Measurements from ENCODE around the gene LRRK1.
"Not testable (repeated sequence)": the region's sequence is repeated elsewhere in the genome, so short reads cannot be mapped to it uniquely, and the experiment has no call there.

Gene LRRK1

GRCh38 chr15:101071651-101072050, 152.5 kb downstream of the LRRK1 start:
- TF ChIP-seq CTCF (conservative IDR thresholded peaks at IDR 0.05; ENCODE audit: low read length) = no peak
- no peak for DNase-seq (ENCODE audit: low read depth)
- no peak overlapping the region for H3K4me3 ChIP-seq (ENCODE audit: low read length)

GRCh38 chr15:101072235-101072634, 153.1 kb downstream of the LRRK1 start:
- H3K4me3 ChIP-seq (ENCODE audit: low read length); DNase-seq (ENCODE audit: low read depth): not testable (repeated sequence)

GRCh38 chr15:101077806-101078668, 158.9 kb downstream of the LRRK1 start:
- DNase-seq (ENCODE audit: low read depth); H3K4me3 ChIP-seq (ENCODE audit: low read length): not testable (repeated sequence)

- H3K4me3 ChIP-seq (ENCODE audit: low read length) = no peak overlapping the region
- no peak for TF ChIP-seq CTCF (conservative IDR thresholded peaks at IDR 0.05; ENCODE audit: low read length)
- DNase-seq (ENCODE audit: low read depth) = no peak
Observed at GRCh38 chr15:101078669-101079323, 159.6 kb downstream of the LRRK1 start.

GRCh38 chr15:101081900-101082299, 162.7 kb downstream of the LRRK1 start:
- no peak for DNase-seq (ENCODE audit: low read depth)
- TF ChIP-seq CTCF (conservative IDR thresholded peaks at IDR 0.05; ENCODE audit: low read length) = no peak
- H3K4me3 ChIP-seq (ENCODE audit: low read length) = no peak overlapping the region

GRCh38 chr15:101083336-101084045, 164.3 kb downstream of the LRRK1 start:
- TF ChIP-seq CTCF (conservative IDR thresholded peaks at IDR 0.05; ENCODE audit: low read length) = no peak
- DNase-seq (ENCODE audit: low read depth) = no peak

GRCh38 chr15:101084801-101085200, 165.6 kb downstream of the LRRK1 start:
- no peak for TF ChIP-seq CTCF (conservative IDR thresholded peaks at IDR 0.05; ENCODE audit: low read length)
- no peak overlapping the region for H3K4me3 ChIP-seq (ENCODE audit: low read length)
- no peak for DNase-seq (ENCODE audit: low read depth)

More at GRCh38 chr15:101083336-101084045, 164.3 kb downstream of the LRRK1 start:
- H3K4me3 ChIP-seq (ENCODE audit: low read length) = no peak overlapping the region

Data from AG10803 (cell line).